KMS-11 (cell line): Measurements from ENCODE around the gene SMIM20.

ENCODE experiments used
- H2AFZ ChIP-seq: fragments of 200-600 bp; sonication (generic); 2 replicates; pipeline ENCODE4 v1.6.1; 2016; ENCODE audit warnings: antibody characterized with exemption, mixed run types, low read depth
- H3K27ac ChIP-seq: fragments of 200-600 bp; sonication (generic); 2 replicates; pipeline ENCODE4 v1.6.1; 2016; ENCODE audit warnings: mild to moderate bottlenecking, mixed run types
- H3K27me3 ChIP-seq: fragments of 200-600 bp; sonication (generic); 2 replicates; pipeline ENCODE4 v1.6.1; 2017; ENCODE audit warnings: mild to moderate bottlenecking, low read depth, mixed run types, moderate library complexity; ENCODE audit not compliant: insufficient read depth
- H3K36me3 ChIP-seq: fragments of 200-600 bp; sonication (generic); 2 replicates; pipeline ENCODE4 v1.6.1; 2017; ENCODE audit warnings: mild to moderate bottlenecking, mixed run types; ENCODE audit not compliant: insufficient read depth
- H3K4me1 ChIP-seq: fragments of 200-600 bp; sonication (generic); 2 replicates; pipeline ENCODE4 v1.6.1; 2016; ENCODE audit warnings: mild to moderate bottlenecking, low read depth, mixed run types; ENCODE audit not compliant: poor library complexity, severe bottlenecking
- H3K4me2 ChIP-seq: fragments of 200-600 bp; sonication (generic); 2 replicates; pipeline ENCODE4 v1.7.0; 2016; ENCODE audit warnings: mild to moderate bottlenecking, mixed run types
- H3K4me3 ChIP-seq: fragments of 200-600 bp; sonication (generic); IDR thresholded peaks from 2 replicates; pipeline ENCODE4 v1.6.1; 2017; ENCODE audit warnings: low read depth, low read length, mixed read lengths; ENCODE audit not compliant: insufficient read depth
- H3K79me2 ChIP-seq: fragments of 200-600 bp; sonication (generic); 2 replicates; pipeline ENCODE4 v1.6.1; 2016; ENCODE audit warnings: low read depth, mixed run types; ENCODE audit not compliant: insufficient read depth
- H3K9ac ChIP-seq: fragments of 200-600 bp; sonication (generic); 2 replicates; pipeline ENCODE4 v1.6.1; 2016; ENCODE audit warnings: mild to moderate bottlenecking, mixed run types
- H4K20me1 ChIP-seq: fragments of 200-600 bp; sonication (generic); 2 replicates; pipeline ENCODE4 v1.6.1; 2016; ENCODE audit warnings: mild to moderate bottlenecking, mixed run types; ENCODE audit not compliant: insufficient read depth
- CTCF ChIP-seq: fragments of 200-600 bp; sonication (generic); conservative IDR thresholded peaks from 2 replicates; pipeline ENCODE4 v1.6.1; 2017; ENCODE audit warnings: low read depth, mild to moderate bottlenecking, antibody characterized with exemption, low read length, moderate library complexity, mixed read lengths

Gene SMIM20

GRCh38 chr4:25878676-25879075 is 35.3 kb upstream of the SMIM20 start:
- H4K20me1 ChIP-seq, result no peaks in the 10 kb centered on the region
- no peak overlapping the region for H2AFZ ChIP-seq
- no peaks in the 10 kb centered on the region for H3K79me2 ChIP-seq
- H3K9ac ChIP-seq, result no peak overlapping the region
- no peaks in the 10 kb centered on the region for H3K36me3 ChIP-seq
- no peak overlapping the region for H3K27ac ChIP-seq
- H3K27me3 ChIP-seq, result no peaks in the 10 kb centered on the region
- no peak for TF ChIP-seq CTCF
- H3K4me1 ChIP-seq, result no peaks in the 10 kb centered on the region
- H3K4me3 ChIP-seq, result no peak overlapping the region
- H3K4me2 ChIP-seq, result no peak overlapping the region

- H4K20me1 ChIP-seq, result no peaks in the 10 kb centered on the region
- no peaks in the 10 kb centered on the region for H3K36me3 ChIP-seq
- no peaks in the 10 kb centered on the region for H3K27me3 ChIP-seq
- no peak overlapping the region for H3K9ac ChIP-seq
- no peak overlapping the region for H3K27ac ChIP-seq
- H3K79me2 ChIP-seq, result no peaks in the 10 kb centered on the region
- no peak overlapping the region for H2AFZ ChIP-seq
- no peak for TF ChIP-seq CTCF
- no peak overlapping the region for H3K4me2 ChIP-seq
- H3K4me1 ChIP-seq, result no peaks in the 10 kb centered on the region
- no peak overlapping the region for H3K4me3 ChIP-seq
Observed at GRCh38 chr4:25879091-25879584, 34.9 kb upstream of the SMIM20 start.

GRCh38 chr4:25879587-25879986 is 34.4 kb upstream of the SMIM20 start:
- Histone ChIP-seq H3K4me2 (no peak overlapping the region), H3K27me3 (no peaks in the 10 kb centered on the region), H3K36me3 (no peaks in the 10 kb centered on the region), H3K9ac (no peak overlapping the region), H3K79me2 (no peaks in the 10 kb centered on the region), H3K4me3 (no peak overlapping the region), H3K27ac (no peak overlapping the region), H4K20me1 (no peaks in the 10 kb centered on the region), H2AFZ (no peak overlapping the region), H3K4me1 (no peaks in the 10 kb centered on the region)
- TF ChIP-seq CTCF, result no peak

- Histone ChIP-seq H3K36me3 (no peaks in the 10 kb centered on the region), H3K4me3 (no peak overlapping the region), H4K20me1 (no peaks in the 10 kb centered on the region), H3K4me1 (no peaks in the 10 kb centered on the region), H3K27ac (no peak overlapping the region), H3K79me2 (no peaks in the 10 kb centered on the region), H2AFZ (no peak overlapping the region), H3K9ac (no peak overlapping the region), H3K27me3 (no peaks in the 10 kb centered on the region), H3K4me2 (no peak overlapping the region)
- no peak for TF ChIP-seq CTCF
Observed at GRCh38 chr4:25879991-25880651, 33.9 kb upstream of the SMIM20 start.
